ENCODE data around the gene CXCR2. TPM values are rescaled to one million over a fixed set of nuclear protein-coding genes. Genes with fewer than 3 reads are reported as not detected.

The CXCR2 gene
- total RNA-seq, 1 donor from 2014 or later: 18.7 TPM

Other genes with a start within 250 kb of the CXCR2 start
- gene TNS1, start 123.0 kb upstream of the CXCR2 start, total RNA-seq: 27.7 TPM
- 0.12 TPM for gene RUFY4, start 56.8 kb upstream of the CXCR2 start, total RNA-seq
- 0.72 TPM for gene CXCR1, start 40.9 kb downstream of the CXCR2 start, total RNA-seq
- gene ARPC2, start 91.2 kb downstream of the CXCR2 start, total RNA-seq: 383 TPM
- gene GPBAR1, start 135.0 kb downstream of the CXCR2 start, total RNA-seq: not detected
- 67.0 TPM for gene AAMP, start 144.1 kb downstream of the CXCR2 start, total RNA-seq
- 30.9 TPM for gene PNKD, start 144.5 kb downstream of the CXCR2 start, total RNA-seq
- 247 TPM for gene TMBIM1, start 166.5 kb downstream of the CXCR2 start, total RNA-seq
- not detected for gene CATIP, start 230.8 kb downstream of the CXCR2 start, total RNA-seq